ENCODE results near the gene POU6F2. TPM values are rescaled to one million over a fixed set of nuclear protein-coding genes. Genes with fewer than 3 reads are reported as not detected.

Gene POU6F2
- total RNA-seq, 1 donor from 2014 or later, result 0.24 TPM

DNA sequence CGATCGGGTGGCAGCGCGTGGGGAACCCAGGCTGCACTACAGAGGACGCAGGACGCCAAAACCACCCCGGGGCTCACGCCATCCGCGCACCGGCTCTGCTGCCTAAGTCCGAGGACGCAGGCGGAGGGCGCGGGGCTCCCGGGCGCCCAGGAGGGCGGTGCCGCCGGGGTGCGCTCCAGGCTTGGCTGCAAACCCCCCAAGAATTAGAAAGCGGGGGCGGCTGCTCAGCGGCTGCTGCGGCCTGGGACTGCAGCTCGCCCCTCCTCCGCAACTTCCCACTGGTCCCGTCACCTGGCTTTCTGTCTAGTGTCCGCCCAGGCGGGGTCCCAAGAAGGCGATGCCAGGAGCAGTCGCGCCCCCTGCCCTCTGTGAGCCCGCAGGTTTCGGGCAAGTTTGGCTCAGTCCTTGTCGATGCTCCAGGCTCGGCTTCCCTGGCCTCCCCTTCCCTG lies 1.7 kb upstream of the POU6F2 start:
- DNase-seq (no peak), ATAC-seq (ENCODE audit: low read depth) (no peak)
- Mint-ChIP-seq H3K4me3 (no peak overlapping the region), H3K27ac (no peak overlapping the region), H3K9me3 (no peaks in the 10 kb centered on the region), H3K27me3 (peaks cover 33% of the 10 kb centered on the region), H3K36me3 (ENCODE audit: low read depth) (no peaks in the 10 kb centered on the region), H3K4me1 (no peaks in the 10 kb centered on the region)
- POLR2A ChIA-PET, result no interaction called here
- TF ChIP-seq, protein P1, sequence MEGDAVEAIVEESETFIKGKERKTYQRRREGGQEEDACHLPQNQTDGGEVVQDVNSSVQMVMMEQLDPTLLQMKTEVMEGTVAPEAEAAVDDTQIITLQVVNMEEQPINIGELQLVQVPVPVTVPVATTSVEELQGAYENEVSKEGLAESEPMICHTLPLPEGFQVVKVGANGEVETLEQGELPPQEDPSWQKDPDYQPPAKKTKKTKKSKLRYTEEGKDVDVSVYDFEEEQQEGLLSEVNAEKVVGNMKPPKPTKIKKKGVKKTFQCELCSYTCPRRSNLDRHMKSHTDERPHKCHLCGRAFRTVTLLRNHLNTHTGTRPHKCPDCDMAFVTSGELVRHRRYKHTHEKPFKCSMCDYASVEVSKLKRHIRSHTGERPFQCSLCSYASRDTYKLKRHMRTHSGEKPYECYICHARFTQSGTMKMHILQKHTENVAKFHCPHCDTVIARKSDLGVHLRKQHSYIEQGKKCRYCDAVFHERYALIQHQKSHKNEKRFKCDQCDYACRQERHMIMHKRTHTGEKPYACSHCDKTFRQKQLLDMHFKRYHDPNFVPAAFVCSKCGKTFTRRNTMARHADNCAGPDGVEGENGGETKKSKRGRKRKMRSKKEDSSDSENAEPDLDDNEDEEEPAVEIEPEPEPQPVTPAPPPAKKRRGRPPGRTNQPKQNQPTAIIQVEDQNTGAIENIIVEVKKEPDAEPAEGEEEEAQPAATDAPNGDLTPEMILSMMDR (IDR thresholded peaks at IDR 0.05), result no peak
- intact Hi-C loops (cut with micrococcal nuclease), result no loop called here
- CTCF ChIA-PET, result no interaction called here

DNA sequence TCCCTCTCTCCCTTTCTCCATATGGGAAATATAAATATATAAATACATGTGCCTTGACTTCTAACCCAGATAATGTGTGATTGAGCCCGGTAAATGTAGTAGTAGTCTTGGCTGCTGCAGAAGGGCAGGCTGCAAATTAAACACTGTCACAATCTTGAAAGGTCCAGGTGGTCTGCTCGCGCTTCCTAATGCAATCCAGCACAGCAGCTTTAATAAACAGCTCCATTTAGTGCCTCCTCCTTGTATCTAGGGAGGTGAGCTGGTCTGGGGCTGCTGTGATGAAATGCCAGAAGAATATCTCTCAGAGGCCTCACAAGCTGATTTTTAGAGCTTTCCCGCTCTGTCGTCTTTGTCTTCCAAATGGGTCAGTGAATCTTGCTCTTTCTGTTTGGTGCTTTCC lies 782 bp downstream of the POU6F2 start:
- ATAC-seq (ENCODE audit: low read depth), result no peak
- CTCF ChIA-PET, result no interaction called here
- intact Hi-C loops (cut with micrococcal nuclease), result no loop called here
- POLR2A ChIA-PET, result no interaction called here
- Mint-ChIP-seq H3K9me3 (no peaks in the 10 kb centered on the region), H3K27me3 (peaks cover 34% of the 10 kb centered on the region), H3K4me1 (no peaks in the 10 kb centered on the region), H3K4me3 (no peak overlapping the region), H3K36me3 (ENCODE audit: low read depth) (no peaks in the 10 kb centered on the region), H3K27ac (no peak overlapping the region)
- TF ChIP-seq, protein P1 (IDR thresholded peaks at IDR 0.05), result no peak
- no peak for DNase-seq

DNA sequence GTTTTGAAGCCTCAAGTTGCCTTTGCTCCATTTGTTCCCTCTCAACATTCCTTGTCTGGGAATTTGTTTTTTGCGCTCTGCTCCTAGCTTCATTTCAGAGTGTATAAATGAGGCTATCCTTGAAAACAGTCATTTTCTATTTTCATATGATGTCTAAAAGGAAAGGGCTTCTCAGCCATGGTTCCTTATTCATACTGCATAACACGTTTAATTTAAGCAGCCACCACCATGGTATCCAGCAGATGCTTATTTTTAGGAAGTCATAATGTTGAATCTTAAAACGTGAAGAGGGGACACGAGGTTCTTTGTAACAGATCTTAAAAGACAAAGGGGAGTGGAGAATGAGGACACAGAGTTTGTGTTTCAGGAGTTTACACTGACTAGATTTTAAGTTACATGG lies 14.5 kb downstream of the POU6F2 start:
- Mint-ChIP-seq H3K27ac (no peak overlapping the region), H3K4me1 (no peaks in the 10 kb centered on the region), H3K27me3 (peaks cover 17% of the 10 kb centered on the region), H3K4me3 (no peak overlapping the region), H3K9me3 (no peaks in the 10 kb centered on the region), H3K36me3 (ENCODE audit: low read depth) (no peaks in the 10 kb centered on the region)
- TF ChIP-seq, protein P1 (IDR thresholded peaks at IDR 0.05), result no peak
- CTCF ChIA-PET, result no interaction called here
- ATAC-seq (ENCODE audit: low read depth), result no peak
- intact Hi-C loops (cut with micrococcal nuclease), result no loop called here
- POLR2A ChIA-PET, result no interaction called here
- no peak for DNase-seq

DNA sequence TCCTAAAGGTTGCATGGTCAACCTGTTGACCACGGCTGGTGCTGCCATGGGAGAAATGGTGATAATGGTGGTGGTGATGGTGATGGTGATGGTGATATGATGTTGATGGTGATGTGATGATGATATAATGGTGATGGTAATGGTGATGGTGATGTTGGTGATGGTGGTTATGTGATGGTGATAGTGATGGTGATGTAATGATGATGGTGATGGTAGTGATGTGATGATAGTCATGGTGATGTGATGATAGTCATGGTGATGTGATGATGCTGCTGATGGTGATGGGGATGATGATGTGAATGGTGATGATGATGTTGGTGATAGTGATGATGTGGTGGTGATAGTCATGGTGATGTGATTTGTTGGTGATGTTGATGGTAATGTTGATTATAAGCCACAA lies 23.9 kb downstream of the POU6F2 start:
- Mint-ChIP-seq H3K4me3 (no peak overlapping the region), H3K27me3 (peaks cover 6% of the 10 kb centered on the region), H3K36me3 (ENCODE audit: low read depth) (no peaks in the 10 kb centered on the region), H3K27ac (no peak overlapping the region), H3K9me3 (no peaks in the 10 kb centered on the region), H3K4me1 (no peaks in the 10 kb centered on the region)
- ChIA-PET CTCF (no interaction called here), POLR2A (no interaction called here)
- DNase-seq (no peak), ATAC-seq (ENCODE audit: low read depth) (no peak)
- TF ChIP-seq, protein P1 (IDR thresholded peaks at IDR 0.05), result no peak
- intact Hi-C loops (cut with micrococcal nuclease), result no loop called here

DNA sequence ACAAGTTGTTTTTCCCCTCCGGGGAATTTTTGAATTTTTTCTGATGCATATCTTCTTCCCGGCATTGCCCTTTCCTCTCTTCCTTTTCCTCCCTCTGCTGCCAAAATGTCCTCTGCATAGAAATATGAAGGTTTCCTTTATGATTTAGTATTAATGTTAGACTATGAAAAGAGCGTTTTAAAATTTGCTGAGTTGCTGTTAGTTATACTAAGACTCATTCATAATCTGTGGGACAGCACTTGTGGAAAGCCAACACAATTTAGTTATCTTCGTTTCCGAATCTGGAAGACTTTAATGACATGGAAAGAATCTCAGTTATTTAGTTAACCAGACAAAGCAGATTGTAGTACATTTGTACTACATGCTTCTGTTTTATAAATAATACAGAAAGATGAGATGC lies 25.0 kb downstream of the POU6F2 start:
- ATAC-seq (ENCODE audit: low read depth) (no peak), DNase-seq (no peak)
- Mint-ChIP-seq H3K4me1 (no peaks in the 10 kb centered on the region), H3K27me3 (peaks cover 2% of the 10 kb centered on the region), H3K27ac (no peak overlapping the region), H3K36me3 (ENCODE audit: low read depth) (no peaks in the 10 kb centered on the region), H3K9me3 (no peaks in the 10 kb centered on the region), H3K4me3 (no peak overlapping the region)
- intact Hi-C loops (cut with micrococcal nuclease), result no loop called here
- ChIA-PET POLR2A (no interaction called here), CTCF (no interaction called here)
- TF ChIP-seq, protein P1 (IDR thresholded peaks at IDR 0.05), result no peak
